HG03066 (cell line): ENCODE data around the gene LBHD1.
"Not testable (repeated sequence)": the region's sequence is repeated elsewhere in the genome, so short reads cannot be mapped to it uniquely, and the experiment has no call there.

Source experiments
- ATAC-seq: cut with Tn5 transposase; IDR thresholded peaks from one replicate; pipeline ENCODE4 v1.9.1; 2021; ENCODE audit warnings: low read depth; ENCODE audit not compliant: unreplicated experiment

The LBHD1 gene

GRCh38 chr11:62694455-62695167, 22.5 kb upstream of the LBHD1 start:
- ATAC-seq = no peak

- not testable (repeated sequence) for ATAC-seq
Observed at GRCh38 chr11:62693624-62694023, 21.6 kb upstream of the LBHD1 start.

GRCh38 chr11:62689421-62690183, 17.5 kb upstream of the LBHD1 start, which contains the start of gene LRRN4CL:
Gene LRRN4CL, minus strand, starts transcription at chr11:62689530. Its CDS starts 1,022 bp downstream, at chr11:62688508.
- ATAC-seq = no peak

GRCh38 chr11:62688491-62688890, 16.4 kb upstream of the LBHD1 start:
- no peak for ATAC-seq

GRCh38 chr11:62687508-62688396, 15.7 kb upstream of the LBHD1 start:
- no peak for ATAC-seq

- no peak for ATAC-seq
Observed at GRCh38 chr11:62682518-62682917, 10.5 kb upstream of the LBHD1 start.

GRCh38 chr11:62680825-62681240, 8.8 kb upstream of the LBHD1 start:
- no peak for ATAC-seq

GRCh38 chr11:62678770-62679696, 7.0 kb upstream of the LBHD1 start, which contains the start of gene UBXN1:
Gene UBXN1, minus strand, starts transcription at chr11:62679073. Its CDS starts 150 bp downstream, at chr11:62678923.
- peak; percentile 69 for ATAC-seq

- no peak for ATAC-seq
Observed at GRCh38 chr11:62678433-62678769, 6.3 kb upstream of the LBHD1 start.

GRCh38 chr11:62677714-62678113, 5.6 kb upstream of the LBHD1 start:
- ATAC-seq = no peak

- no peak for ATAC-seq
Observed at GRCh38 chr11:62677156-62677555, 5.1 kb upstream of the LBHD1 start.

GRCh38 chr11:62676698-62677097, 4.6 kb upstream of the LBHD1 start:
- no peak for ATAC-seq

GRCh38 chr11:62675415-62675814, 3.3 kb upstream of the LBHD1 start:
- ATAC-seq = not testable (repeated sequence)

- no peak for ATAC-seq
Observed at GRCh38 chr11:62673196-62673525, 1.1 kb upstream of the LBHD1 start.

GRCh38 chr11:62671236-62671607, 845 bp downstream of the LBHD1 start:
- ATAC-seq = no peak

GRCh38 chr11:62669420-62670161, 2.5 kb downstream of the LBHD1 start:
- no peak for ATAC-seq

GRCh38 chr11:62667460-62667859, 4.6 kb downstream of the LBHD1 start:
- no peak for ATAC-seq

GRCh38 chr11:62666259-62666926, 5.7 kb downstream of the LBHD1 start:
- ATAC-seq = no peak
